A549 (cell line): ENCODE results near the gene FAM47E. TPM values are rescaled to one million over a fixed set of nuclear protein-coding genes. Genes with fewer than 3 reads are reported as not detected.

Experiments
- ATAC-seq, 2 experiments: fragments of 200-7000 bp in 1 of 2; fragments of >200 bp in 1 of 2; cut with Nextera tagmentation in 1 of 2; cut with Tn5 transposase in 1 of 2; 3 replicates each; pipeline versions ENCODE4 v1.8.0 to v1.9.1; 2018 to 2020; ENCODE audit warnings: mild to moderate bottlenecking in 1 of 2, moderate library complexity in 1 of 2
- CTCF ChIA-PET: fragments of 300-600 bp; sonication (Branson Sonifier 250); formaldehyde crosslinking; extraction: SDS; loops from one replicate; lab custom pipeline; 2021; ENCODE audit warnings: antibody characterized with exemption, inconsistent platforms; lab: Yijun Ruan, JAX
- POLR2A ChIA-PET: fragments of 350-600 bp; formaldehyde crosslinking; extraction: SDS; loops from one replicate; lab custom pipeline; 2021; ENCODE audit warnings: antibody characterized with exemption, inconsistent platforms; lab: Yijun Ruan, JAX
- DNase-seq, 2 experiments: peaks; one replicate each; pipeline versions ENCODE4 v3.0.0 to v3.0.0-alpha.2; 2011 to 2016; ENCODE audit warnings: low read depth in 1 of 2, low spot score in 1 of 2
- FAIRE-seq: peaks from 2 replicates; lab custom pipeline; 2011; peaks lifted over from hg19 to GRCh38; lab: Jason Lieb, UNC
- H3K27ac ChIP-seq, 2 experiments: fragments of >200 bp; sonication (Bioruptor Twin); formaldehyde crosslinking; 3 replicates each; pipeline ENCODE4 v1.5.1; 2016 to 2017
- H3K4me1 ChIP-seq: fragments of >200 bp; sonication (Bioruptor Twin); formaldehyde crosslinking; 3 replicates; pipeline ENCODE4 v1.6.1; 2016
- H3K4me2 ChIP-seq: fragments of >200 bp; sonication (Bioruptor Twin); formaldehyde crosslinking; 3 replicates; pipeline ENCODE4 v1.6.1; 2016
- H3K4me3 ChIP-seq: fragments of >200 bp; sonication (Bioruptor Twin); formaldehyde crosslinking; 3 replicates; pipeline ENCODE4 v1.5.1; 2016
- H3K9me3 ChIP-seq: fragments of >200 bp; sonication (Bioruptor Twin); formaldehyde crosslinking; 3 replicates; pipeline ENCODE4 v1.6.1; 2016
- ATOH8 ChIP-seq: fragments of 250-450 bp; sonication (Bioruptor Pico); IDR thresholded peaks from 2 replicates; pipeline ENCODE4 v1.5.0; 2020; ENCODE audit warnings: low read depth, mild to moderate bottlenecking, moderate library complexity
- BCL3 ChIP-seq: fragments of >200 bp; sonication (Bioruptor Twin); formaldehyde crosslinking; IDR thresholded peaks from 3 replicates; pipeline ENCODE4 v1.6.1; 2016
- BHLHE40 ChIP-seq: IDR thresholded peaks from 2 replicates; pipeline ENCODE4 v1.6.1; 2012; ENCODE audit warnings: low read depth, low read length, inconsistent platforms
- CBX2 ChIP-seq: fragments of 200-600 bp; sonication (generic); IDR thresholded peaks from 2 replicates; pipeline ENCODE4 v1.6.1; 2016; ENCODE audit warnings: low read depth, mild to moderate bottlenecking, borderline replicate concordance
- CEBPB ChIP-seq, 2 experiments: fragments of >200 bp in 1 of 2; sonication (Bioruptor Twin) in 1 of 2; formaldehyde crosslinking in 1 of 2; IDR thresholded peaks; 2 replicates each; pipeline ENCODE4 v1.6.1; 2012 to 2016
- EP300 ChIP-seq, 2 experiments: fragments of >200 bp; sonication (Bioruptor Twin); formaldehyde crosslinking; IDR thresholded peaks; 2 replicates in 1 of 2; 3 replicates in 1 of 2; pipeline ENCODE4 v1.6.1; 2016 to 2017
- FOSB ChIP-seq: fragments of 250-450 bp; sonication (Bioruptor Pico); IDR thresholded peaks from 2 replicates; pipeline ENCODE4 v1.5.0; 2020; ENCODE audit warnings: mild to moderate bottlenecking, moderate library complexity
- HES2 ChIP-seq: fragments of >200 bp; sonication (Bioruptor Twin); formaldehyde crosslinking; IDR thresholded peaks from 2 replicates; pipeline ENCODE4 v1.6.1; 2016
- HOXA7 ChIP-seq: fragments of 250-450 bp; sonication (Bioruptor Pico); IDR thresholded peaks from 2 replicates; pipeline ENCODE4 v1.5.0; 2020; ENCODE audit warnings: mild to moderate bottlenecking, moderate library complexity
- JUN ChIP-seq, 2 experiments: fragments of >200 bp; sonication (Bioruptor Twin); formaldehyde crosslinking; IDR thresholded peaks; 2 replicates in 1 of 2; 3 replicates in 1 of 2; pipeline ENCODE4 v1.6.1; 2016 to 2017
- MAFK ChIP-seq: fragments of 450-650 bp; IDR thresholded peaks from 2 replicates; pipeline ENCODE4 v1.6.1; 2014; ENCODE audit not compliant: partially characterized antibody
- MAZ ChIP-seq: fragments of 150-350 bp; IDR thresholded peaks from 2 replicates; pipeline ENCODE4 v1.6.1; 2014; ENCODE audit warnings: antibody characterized with exemption, low read depth, low read length, borderline replicate concordance
- PHF8 ChIP-seq: fragments of 200-600 bp; sonication (generic); IDR thresholded peaks from 2 replicates; pipeline ENCODE4 v1.6.1; 2016; ENCODE audit warnings: low read depth, mild to moderate bottlenecking, antibody characterized with exemption, moderate library complexity, borderline replicate concordance
- RFX5 ChIP-seq: fragments of 450-650 bp; IDR thresholded peaks from 2 replicates; pipeline ENCODE4 v1.7.1; 2014; ENCODE audit warnings: antibody characterized with exemption, mild to moderate bottlenecking, moderate library complexity
- SMC3 ChIP-seq: fragments of >200 bp; sonication (Bioruptor Twin); formaldehyde crosslinking; IDR thresholded peaks from 3 replicates; pipeline ENCODE4 v1.6.1; 2018; ENCODE audit warnings: inconsistent platforms
- SREBF2 ChIP-seq: fragments of 450-650 bp; IDR thresholded peaks from 2 replicates; pipeline ENCODE4 v1.6.1; 2014; ENCODE audit warnings: mild to moderate bottlenecking, moderate library complexity
- WGBS: methylation state at CpG from one replicate; pipeline ENCODE4 v1.1.6; 2017; ENCODE audit errors: missing lambda C conversion rate; 5-methylcytosine and 5-hydroxymethylcytosine counted together
- polyA plus RNA-seq, 4 experiments: library from polyadenylated mRNA; depleted of rRNA in 3 of 4; stranded (reverse); fragments of >200 nt; fragmentation: RNase III in 1 of 4; extraction: RNeasy Plus Mini Kit Qiagen cat#74134 plus additional on column Dnase treatment in 1 of 4; gene quantifications; 2 replicates in 3 of 4; 3 replicates in 1 of 4; pipeline ENCODE4 v1.2.3, GENCODE V29; 2011 to 2017
- TF ChIP-seq, protein P1 (sequence below): fragments of 250-450 bp; sonication (Bioruptor Pico); IDR thresholded peaks from 2 replicates; pipeline ENCODE4 v1.5.0; 2021; ENCODE audit warnings: mild to moderate bottlenecking, moderate library complexity, borderline replicate concordance

The FAM47E gene
- polyA plus RNA-seq, 2 of the 4 experiments (the other 2 are of a cell fraction), result 0.23 to 0.85 TPM

- no peak for FAIRE-seq
- POLR2A ChIA-PET, result no interaction called here
- no peak for TF ChIP-seq ATOH8 (CRISPR knock-in tag)
- TF ChIP-seq EP300 (IDR thresholded peaks at IDR 0.05), result 0 out of 5 replicates have a peak, but pooled peaks of 1 of the 2 experiments have one; percentile 26
- TF ChIP-seq CEBPB (IDR thresholded peaks at IDR 0.05), result peak; percentile 97
- peak; percentile 25 to 30; a peak in 2 of 5 replicates for TF ChIP-seq JUN (IDR thresholded peaks at IDR 0.05)
- no peak for TF ChIP-seq RFX5
- TF ChIP-seq FOSB, result no peak
- TF ChIP-seq HES2, result peak; percentile 95
- peak in 1 of 2 experiments; percentile 23 for DNase-seq
- CTCF ChIA-PET, result interaction anchor here (0.7 kb wide), 2 partner anchors 26 to 226 kb away, joined by 3 read pairs; no protein-coding TSS in a partner anchor
- H3K27ac ChIP-seq, result peak overlapping the region; percentile 70 to 80
- no peak overlapping the region for H3K4me3 ChIP-seq
- H3K9me3 ChIP-seq, result no peaks in the 10 kb centered on the region
- peak overlapping the region; percentile 74 for H3K4me2 ChIP-seq
- ATAC-seq, result peak; percentile 39 to 56; a peak in 3 of 6 replicates
- WGBS, result 19% methylated on average over 7 of the region's 7 CpGs
- H3K4me1 ChIP-seq, result peaks cover 25% of the 10 kb centered on the region
These were observed 32.0 kb upstream of the FAM47E start for GRCh38 chr4:76219299-76220055.

DNA sequence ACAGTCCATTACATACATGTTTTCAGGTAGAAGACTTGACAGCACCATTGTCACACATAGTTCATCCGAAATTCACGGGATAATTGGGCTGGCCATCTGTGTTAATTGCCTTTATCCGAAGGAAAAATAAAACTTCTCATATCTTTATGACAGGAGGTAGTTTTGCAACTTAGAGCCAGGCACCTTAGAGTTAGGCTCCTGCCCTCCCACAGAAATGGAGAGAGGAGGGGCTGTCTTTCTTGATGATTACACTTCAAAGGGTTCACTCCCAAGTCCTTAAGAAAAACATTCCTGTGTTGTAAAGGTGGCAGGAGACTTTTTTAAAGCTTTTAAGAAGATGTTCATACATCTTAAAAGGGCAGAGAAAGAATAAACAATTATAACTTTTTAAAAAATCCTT is 27.4 kb upstream of the FAM47E start:
- no peak overlapping the region for H3K4me3 ChIP-seq
- CTCF ChIA-PET, result interaction anchor here (1.0 kb wide), 2 partner anchors 11 to 83 kb away, joined by 3 to 4 read pairs; partner anchors contain the start of gene SCARB2
- peaks cover 9% of the 10 kb centered on the region for H3K4me1 ChIP-seq
- TF ChIP-seq SMC3, result no peak
- no peak for TF ChIP-seq MAFK
- TF ChIP-seq BCL3, result no peak
- no peak for TF ChIP-seq BHLHE40
- TF ChIP-seq MAZ, result no peak
- TF ChIP-seq, protein P1, sequence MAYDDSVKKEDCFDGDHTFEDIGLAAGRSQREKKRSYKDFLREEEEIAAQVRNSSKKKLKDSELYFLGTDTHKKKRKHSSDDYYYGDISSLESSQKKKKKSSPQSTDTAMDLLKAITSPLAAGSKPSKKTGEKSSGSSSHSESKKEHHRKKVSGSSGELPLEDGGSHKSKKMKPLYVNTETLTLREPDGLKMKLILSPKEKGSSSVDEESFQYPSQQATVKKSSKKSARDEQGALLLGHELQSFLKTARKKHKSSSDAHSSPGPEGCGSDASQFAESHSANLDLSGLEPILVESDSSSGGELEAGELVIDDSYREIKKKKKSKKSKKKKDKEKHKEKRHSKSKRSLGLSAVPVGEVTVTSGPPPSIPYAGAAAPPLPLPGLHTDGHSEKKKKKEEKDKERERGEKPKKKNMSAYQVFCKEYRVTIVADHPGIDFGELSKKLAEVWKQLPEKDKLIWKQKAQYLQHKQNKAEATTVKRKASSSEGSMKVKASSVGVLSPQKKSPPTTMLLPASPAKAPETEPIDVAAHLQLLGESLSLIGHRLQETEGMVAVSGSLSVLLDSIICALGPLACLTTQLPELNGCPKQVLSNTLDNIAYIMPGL (CRISPR knock-in tag), result no peak
- no peak for TF ChIP-seq FOSB
- TF ChIP-seq HOXA7 (CRISPR knock-in tag), result no peak
- no peak for TF ChIP-seq CBX2
- no peak for TF ChIP-seq PHF8
- POLR2A ChIA-PET, result no interaction called here
- no peak overlapping the region for H3K4me2 ChIP-seq
- WGBS, result 70% methylated on average over 3 of the region's 3 CpGs
- FAIRE-seq, result no peak
- H3K27ac ChIP-seq, result no peak overlapping the region
- ATAC-seq, result no peak
- DNase-seq, result no peak
- no peaks in the 10 kb centered on the region for H3K9me3 ChIP-seq

GRCh38 chr4:76226418-76226817 is 25.1 kb upstream of the FAM47E start:
- Histone ChIP-seq H3K4me2 (no peak overlapping the region), H3K9me3 (no peaks in the 10 kb centered on the region), H3K4me3 (no peak overlapping the region), H3K27ac (no peak overlapping the region), H3K4me1 (no peaks in the 10 kb centered on the region)
- FAIRE-seq, result no peak
- POLR2A ChIA-PET, result no interaction called here
- 0% methylated on average over 1 of the region's 1 CpG for WGBS
- TF ChIP-seq EP300 (IDR thresholded peaks at IDR 0.05) (no peak), BCL3 (no peak), SREBF2 (no peak)
- DNase-seq, result no peak
- CTCF ChIA-PET, result interaction anchor here (1.0 kb wide), 1 partner anchor 10 kb away, joined by 3 read pairs; no protein-coding TSS in a partner anchor
- ATAC-seq, result no peak
